NCI-H524 (cell line): ENCODE data around the gene OARD1.

Experiments used
- DNase-seq, 2 experiments: peaks; one replicate each; lab custom pipeline; 2025; lab: John Stamatoyannopoulos, UW

The OARD1 gene

DNA sequence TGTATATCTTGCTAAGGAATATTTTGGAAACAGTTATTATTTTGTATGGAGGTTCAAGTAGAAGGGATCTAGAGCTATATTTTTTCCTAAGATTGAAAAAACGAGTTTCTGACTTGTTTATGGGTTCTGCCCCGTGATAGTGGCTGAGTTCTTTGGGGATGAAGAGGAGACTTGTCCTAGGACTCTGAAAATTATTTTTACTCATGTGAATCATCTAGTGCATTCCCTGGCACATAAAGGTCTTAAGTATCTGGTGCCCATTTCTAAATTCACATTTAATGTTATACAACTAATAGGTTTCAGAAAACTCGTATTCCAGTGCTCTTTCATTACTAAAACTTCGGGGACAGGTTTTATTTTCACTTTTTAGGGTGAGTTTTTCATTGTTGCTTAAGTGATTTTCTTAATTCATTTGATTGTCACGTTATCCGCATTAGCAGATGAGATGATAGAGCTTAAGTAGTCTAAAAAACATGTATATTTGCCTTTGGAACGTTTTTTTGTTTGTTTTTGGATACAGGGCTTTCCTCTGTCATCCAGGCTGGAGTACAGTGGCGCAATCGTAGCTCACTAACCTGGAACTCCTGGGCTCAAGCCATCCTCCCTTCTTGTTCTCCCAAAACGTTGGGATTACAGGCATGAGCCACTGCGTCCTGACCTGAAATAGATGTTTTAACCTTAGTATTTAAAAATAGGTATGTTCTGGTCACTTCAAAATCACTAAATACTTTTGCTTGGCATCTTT is 2.7 kb upstream of the OARD1 start:
- DNase-seq: no peak

DNA sequence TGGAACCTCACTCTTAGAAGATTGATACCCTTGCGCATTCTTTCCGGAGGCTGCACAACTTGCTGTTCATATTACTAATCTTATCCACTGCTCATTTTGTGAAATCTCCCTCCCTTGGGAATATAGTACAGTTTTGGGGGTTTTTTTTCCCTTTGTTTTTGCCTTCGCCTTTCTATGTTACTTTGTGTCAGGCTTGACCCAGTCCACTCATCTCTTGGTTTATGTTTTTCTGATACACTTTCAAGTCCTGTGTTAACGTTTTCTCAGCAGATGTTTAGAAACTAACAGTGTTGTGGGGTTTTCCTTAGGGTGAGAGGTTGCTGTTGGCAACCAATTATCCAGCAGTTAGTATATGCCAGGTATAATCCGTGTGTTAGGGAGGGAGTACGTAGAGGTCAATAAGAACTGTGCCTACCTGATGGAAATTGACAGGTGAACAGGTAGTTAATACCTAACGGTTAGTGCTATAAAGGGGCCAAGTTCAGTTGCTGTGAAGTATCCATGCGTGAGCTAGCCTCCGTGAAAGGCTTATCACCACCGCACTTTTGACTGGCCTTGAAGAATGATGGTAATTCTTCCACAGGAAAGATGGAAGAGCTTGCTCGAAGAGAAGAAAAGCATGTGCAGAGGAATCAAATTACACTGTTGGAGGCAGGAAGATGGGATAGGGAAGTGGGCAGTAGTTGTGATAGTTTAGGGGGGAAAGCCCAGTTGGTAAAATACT is 2.0 kb upstream of the OARD1 start:
- DNase-seq: peak in 1 of 2 experiments; percentile 56

DNA sequence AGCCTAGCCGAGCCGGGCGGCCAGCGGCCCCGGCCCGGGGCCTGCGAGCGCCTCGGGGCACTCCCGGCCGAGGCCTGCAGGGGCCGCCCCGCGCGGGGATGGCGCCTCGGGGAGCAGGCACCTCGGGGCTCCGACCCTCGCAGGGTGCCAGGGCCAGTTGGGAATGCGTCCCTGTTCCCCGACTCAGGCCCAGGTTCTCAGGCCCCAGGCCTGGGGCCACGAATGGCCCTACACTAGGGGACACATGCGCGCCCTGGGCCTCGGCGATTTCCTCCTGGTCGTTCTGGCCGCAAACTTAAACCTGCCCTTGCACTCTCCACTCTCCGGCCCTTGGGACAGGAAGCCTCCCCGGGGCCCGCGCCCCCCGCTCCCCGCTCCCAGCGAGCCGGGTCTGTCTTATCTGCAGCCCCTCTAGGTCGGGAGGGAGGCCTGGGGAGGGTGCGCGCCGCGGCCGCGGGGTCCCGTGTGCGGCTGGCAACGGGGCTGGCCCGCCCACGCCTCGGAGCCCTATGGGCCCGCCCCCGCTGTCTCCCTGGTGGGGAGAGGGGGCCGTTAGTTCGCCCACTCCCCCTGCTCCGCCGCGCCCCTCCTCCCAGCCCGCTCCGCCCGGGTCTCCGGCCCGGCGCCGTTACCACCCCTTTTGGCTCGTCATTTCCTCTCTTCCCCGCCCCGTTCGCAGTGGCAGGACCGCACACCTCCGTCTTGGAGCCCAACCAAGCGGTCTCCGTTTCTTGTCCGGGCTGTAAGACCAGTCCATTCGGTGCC is 1.2 kb upstream of the OARD1 start:
- peak; percentile 75 to 79 for DNase-seq

DNA sequence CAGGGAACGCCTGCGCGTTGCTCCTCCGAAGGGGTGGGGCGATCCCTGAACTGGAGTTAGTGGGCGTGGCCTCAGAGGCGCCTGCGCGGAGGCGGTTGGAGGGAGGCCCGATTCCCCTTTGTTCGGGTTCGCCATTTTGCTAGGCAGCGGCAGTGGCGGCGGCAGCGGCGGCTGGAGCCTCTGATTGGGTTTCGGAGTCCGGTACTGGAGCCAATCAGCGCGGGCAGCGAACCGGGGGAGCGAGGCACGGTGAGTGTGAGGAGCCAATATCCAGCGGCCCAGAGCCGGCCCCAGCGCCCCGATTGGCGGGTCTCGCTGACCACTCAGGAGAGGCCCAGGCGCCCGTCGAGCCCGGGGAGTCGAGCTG is 663 bp upstream of the OARD1 start, which contains the start of gene NFYA:
Gene NFYA, plus strand, starts transcription at position 139 of the 367 bp plus-strand sequence. CDS start 6,116 bp downstream, outside the sequence.
- no peak for DNase-seq

DNA sequence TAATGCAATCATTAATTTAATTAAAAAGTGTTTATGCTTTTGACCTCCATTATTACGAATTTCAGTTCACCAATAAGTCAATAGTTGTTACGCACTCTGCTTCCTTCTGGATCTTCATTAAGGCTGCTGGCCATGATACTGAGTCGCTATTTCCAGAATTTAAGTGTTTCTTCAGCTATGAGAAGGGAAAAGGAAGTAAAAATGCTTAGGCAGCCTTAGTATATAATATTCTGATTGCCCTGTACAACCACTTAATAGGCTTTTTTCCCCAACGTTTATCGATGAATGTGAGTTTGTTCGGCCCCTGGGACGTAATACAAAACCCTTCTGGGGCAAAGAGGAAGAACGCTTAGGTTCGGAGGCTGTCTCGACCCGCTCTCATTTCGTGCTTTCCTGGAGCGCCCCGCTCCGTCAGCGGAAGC is 644 bp downstream of the OARD1 start:
- DNase-seq: no peak

DNA sequence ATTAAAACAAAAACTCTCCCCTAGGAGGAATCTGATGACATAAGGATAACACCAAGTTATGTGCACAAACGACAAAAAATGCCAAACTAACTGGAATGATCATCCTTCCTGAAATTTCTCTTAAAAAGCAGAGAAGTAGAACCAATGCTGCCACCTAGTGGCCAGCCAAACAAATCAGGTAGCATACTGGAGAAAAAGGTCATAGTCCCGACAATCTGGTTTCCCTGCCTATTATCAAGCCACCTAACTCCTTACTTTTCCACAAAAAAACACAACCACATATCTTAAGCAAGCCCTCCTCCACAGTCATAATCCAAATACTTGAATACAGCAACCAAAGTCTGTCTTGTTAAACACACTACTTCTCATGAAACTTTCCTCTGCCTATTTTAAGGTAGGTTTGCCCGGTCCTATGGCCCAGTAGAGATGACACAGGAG is 5.3 kb downstream of the OARD1 start:
- DNase-seq: peak; percentile 46 to 72

DNA sequence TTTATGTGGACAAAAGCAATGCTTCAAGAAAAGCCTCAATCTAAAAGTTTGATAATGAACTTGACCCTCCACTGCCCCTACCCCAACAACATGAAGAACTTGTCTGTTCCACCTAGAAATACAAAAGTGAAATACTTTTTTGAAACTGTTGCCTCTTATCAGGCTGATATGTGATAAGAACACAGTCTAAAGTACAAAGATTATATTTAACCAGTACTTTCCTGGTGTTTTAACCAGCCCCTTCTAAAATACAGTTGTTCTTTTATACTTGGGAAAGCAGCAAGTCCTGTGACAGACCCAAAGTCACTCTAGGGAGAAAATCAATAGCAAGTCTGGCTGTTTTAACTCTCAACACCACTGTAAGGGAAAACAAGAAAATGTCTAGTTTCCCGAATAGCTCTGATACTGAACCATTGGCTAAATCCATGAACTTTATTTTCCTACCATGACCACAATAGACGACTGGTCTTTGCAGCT is 6.6 kb downstream of the OARD1 start:
- DNase-seq: no peak

DNA sequence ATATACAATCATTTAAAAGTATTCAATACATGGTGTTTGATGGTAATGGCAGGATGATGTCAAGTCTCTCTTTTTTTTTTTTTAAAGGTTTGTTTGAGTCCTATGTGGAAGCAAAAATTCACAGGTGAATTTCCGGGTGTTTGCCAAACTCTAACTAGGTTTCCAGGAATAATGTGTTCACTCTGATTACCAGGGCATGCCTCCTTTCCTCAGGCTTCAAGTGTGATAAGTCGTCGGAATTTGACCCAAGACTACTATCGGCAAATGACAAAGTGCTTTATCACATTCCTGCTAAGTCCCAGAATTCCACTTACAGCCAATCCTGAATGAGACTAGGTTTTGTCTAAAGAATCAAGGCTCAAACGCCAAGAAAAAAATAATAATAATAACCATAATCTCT is 7.3 kb downstream of the OARD1 start:
- DNase-seq: no peak

DNA sequence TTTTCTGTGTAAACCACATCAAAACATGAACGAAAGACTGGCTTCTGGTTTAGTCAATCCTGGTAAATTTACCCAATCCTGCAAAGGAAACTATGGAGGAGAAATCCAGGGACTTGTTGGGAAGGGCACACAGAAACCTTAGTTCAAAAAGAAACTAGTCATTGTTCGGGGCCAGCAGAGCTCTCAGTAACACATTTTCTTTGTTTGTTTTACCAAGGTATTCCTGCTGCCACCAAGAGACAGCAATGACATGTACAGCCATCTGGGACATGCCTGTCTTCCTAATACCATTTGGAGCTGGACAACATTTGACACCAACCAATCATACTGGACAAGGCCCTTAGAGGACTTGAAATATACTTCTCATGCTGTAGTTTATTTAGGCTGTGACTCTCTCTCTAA is 8.3 kb downstream of the OARD1 start:
- peak in 1 of 2 experiments; percentile 10 for DNase-seq

DNA sequence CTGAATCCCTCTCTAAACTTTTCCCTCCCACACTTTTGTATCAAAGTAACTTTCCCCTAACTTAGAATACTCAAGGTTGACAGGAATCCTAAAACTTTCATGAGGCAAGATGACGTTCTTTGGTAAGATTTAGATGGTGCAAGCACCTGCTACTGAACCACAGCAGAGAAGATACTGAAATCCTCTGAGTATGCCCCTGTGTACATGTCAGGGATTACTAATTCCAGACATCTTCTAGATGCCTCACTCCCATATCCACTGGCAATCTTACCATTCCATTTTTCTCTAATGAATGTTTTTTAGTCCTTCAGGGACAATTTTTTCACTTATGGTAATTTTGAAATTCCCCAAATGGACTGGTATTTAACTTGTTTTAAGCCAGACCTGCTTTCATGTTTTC is 10.1 kb downstream of the OARD1 start:
- no peak for DNase-seq

DNA sequence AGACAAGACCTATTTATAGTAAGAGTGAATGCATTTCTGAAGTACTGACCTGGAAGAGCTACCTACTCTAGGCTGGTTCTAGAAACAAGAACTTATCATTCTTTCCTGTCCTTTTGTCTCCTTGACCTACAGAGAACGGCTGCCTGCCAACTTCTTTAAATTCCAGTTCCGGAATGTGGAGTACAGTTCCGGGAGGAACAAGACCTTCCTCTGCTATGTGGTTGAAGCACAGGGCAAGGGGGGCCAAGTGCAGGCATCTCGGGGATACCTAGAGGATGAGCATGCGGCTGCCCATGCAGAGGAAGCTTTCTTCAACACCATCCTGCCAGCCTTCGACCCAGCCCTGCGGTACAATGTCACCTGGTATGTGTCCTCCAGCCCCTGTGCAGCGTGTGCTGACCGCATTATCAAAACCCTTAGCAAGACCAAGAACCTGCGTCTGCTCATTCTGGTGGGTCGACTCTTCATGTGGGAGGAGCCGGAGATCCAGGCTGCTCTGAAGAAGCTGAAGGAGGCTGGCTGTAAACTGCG is 10.9 kb downstream of the OARD1 start:
- DNase-seq: no peak

DNA sequence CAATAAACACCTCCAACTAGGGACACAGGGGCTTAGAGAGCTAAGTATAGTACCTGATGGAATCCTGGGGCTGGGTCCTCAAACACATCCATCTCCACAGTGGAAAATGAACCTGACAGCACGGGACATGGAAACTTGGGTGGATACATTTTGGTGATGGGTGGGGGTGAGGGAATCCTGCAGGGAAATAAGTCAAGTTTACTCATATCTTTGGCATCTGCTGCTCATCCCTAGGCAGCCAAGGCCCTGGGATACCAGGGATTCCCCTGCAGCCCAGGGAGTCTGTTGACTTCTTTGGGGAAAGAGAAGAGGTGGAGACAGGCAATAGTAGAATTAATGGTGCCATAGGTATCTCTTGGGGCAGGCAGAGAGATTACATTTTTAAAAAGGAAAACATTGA is 12.6 kb downstream of the OARD1 start:
- DNase-seq: no peak

DNA sequence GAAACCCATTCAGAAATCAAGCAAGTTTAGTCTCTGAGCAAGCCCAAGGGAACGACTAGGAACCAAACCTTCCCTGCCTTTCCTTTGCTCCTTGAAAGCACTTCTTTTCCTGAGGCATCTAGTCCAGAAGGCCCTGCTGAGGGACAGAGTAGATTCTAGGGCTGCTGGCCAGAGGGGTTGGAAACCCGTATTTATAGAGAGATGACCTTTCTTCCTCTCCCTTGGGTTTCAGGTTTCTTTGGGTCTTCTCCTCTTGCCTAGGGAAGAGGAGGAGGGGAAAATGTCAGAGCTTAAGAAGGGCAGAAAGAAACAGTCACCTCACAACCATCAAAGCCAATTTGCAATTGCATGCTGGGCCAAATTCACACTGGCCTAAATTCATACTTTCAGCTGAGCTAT is 13.4 kb downstream of the OARD1 start:
- DNase-seq: no peak

DNA sequence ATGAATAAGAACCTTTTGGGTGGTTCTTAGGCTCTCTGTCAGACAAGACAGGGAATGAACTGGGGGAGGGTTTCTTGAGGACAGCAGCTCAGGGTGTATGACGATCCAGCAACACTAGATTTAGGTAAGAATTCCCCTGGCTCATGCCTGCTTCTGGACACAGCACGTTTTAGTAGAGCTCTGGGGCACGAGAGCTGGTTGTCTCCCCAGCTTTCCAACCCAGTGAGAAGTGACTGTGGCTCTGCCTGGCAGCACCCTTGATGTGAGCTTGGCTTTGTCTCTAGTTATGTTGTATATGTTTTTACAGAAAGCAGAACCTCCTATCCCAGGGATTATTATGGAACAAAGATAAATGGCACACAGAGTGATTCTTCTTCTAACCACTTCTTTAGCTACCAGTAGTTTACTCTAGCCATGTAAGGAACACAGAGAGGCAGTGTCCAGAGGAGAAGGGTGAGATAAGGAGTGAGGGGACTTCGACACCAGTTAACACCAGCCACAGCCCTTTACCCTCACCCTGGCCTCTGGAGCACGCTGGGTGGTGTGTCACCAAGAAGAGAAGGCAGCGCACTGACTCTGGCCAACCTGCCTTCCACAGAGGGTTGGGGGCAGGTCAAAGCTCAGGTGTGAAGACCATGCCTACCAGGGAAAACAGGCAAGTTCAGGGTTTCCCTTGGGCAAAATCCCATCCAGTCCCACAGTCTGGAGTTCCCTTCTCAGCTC is 15.2 kb downstream of the OARD1 start:
- no peak for DNase-seq

DNA sequence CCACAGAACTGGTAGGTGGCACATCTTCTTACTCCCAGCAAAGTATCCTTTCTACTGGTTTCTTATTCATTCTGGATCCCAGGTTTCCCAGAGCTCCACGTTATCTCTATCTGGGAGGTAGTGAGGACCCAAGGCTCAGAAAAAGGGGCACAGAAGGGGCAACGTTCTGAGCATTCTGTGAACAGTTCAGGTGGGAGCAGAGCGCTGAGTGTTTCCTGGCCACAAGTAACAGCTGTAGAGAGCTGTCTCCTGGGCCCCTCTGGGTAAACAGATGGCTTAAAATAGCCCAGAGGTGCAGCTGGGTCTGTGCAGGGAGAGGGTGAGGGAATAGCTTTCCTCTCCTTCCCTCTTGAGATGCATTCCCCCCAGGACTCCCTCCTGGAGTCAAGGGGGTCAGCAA is 17.0 kb downstream of the OARD1 start:
- DNase-seq: peak; percentile 55 to 87

DNA sequence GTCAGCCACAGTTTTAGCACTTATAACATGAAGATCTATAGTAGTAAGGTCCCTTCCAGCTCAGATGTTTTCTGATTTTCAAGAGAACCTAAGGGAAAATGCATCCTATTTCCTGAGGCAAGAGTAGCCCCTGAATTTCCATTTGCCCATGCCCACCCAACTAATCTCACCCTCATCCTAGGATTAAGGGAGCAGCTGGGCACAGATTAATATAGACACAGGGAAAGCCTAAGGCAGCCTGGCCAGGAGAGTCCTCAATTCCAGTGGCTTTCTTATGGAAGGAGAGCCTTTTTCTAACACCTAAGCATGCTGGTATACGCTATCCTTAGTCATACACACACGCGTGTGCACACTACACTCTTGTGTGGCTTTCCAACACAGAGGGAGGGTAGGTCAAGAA is 17.6 kb downstream of the OARD1 start:
- peak; percentile 31 to 82 for DNase-seq

DNA sequence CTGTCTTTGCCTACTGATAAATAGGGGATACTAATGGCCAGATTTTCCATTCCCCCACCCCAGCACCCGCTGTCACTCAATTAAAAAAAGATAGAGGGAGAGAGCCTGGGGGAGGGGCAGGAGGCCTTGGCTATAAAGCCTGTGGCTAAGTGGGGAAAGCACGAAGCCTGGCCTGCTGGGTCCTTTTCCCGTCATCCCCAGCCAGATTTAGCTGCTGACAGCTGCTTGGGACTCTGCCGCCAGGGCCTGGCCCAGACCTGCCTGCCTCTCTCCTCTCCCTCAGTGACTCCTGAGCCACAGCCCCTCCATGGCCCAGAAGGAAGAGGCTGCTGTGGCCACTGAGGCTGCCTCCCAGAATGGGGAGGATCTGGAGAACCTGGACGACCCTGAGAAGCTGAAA is 19.1 kb downstream of the OARD1 start, which contains the start of gene APOBEC2:
Gene APOBEC2, plus strand, starts transcription at position 162 of the 400 bp plus-strand sequence. Its CDS starts 146 bp downstream, at position 308.
- peak; percentile 67 to 90 for DNase-seq

DNA sequence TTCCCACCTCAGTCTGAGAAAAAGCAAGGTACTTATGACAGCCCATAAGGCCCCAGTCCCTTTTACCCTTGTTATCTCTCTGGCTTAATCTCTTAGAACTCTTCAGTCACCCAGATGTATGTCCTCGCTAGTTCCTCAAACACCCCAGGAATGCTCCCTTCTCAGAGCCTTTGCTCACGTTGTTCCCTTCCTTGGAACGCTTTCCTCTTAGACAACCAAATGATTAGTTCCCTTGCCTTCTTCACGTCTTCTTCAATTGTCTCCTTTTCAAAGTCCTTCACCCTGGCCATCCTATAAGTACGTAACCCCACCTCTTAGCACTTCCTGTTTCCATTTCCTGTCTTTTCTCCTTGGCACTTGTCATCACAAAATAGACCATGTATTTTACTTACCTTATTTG is 20.3 kb downstream of the OARD1 start:
- DNase-seq: no peak

DNA sequence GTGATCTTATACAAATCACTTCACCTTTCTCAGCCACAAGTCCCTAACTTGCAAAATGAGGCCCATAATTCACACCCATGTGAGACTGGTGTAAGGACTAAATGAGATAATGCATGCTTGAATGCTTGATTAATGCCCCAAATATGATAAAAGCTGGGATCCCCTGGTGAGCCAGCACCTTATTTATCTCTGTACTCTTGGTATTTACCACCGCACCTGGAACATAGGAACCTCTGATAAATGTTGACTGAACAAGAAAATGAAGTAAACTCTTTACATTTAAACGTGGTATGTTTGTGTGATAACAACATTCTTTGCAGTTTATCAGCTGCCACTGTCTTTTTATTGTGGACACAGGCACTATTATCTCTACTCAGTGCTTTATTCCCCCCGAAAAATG is 21.6 kb downstream of the OARD1 start:
- DNase-seq: no peak

DNA sequence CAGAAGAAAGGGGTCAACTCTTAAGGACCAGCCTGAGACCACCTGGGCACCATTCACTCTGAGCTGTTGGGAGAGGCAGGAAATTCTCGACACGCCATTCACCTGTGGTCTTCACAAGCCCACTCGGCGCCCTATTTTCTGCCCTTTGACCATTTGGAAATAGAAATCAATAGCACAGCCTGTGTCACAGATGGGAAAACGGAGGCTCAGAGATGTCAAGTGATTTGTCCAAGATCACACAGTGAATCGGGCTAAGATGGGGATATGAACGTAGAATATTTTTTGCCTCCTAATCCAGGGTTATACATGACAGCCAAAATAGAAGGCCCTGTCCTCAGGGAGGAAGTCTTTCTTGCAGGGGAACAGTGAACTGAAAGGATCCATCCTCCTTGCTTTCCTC is 22.2 kb downstream of the OARD1 start:
- no peak for DNase-seq

DNA sequence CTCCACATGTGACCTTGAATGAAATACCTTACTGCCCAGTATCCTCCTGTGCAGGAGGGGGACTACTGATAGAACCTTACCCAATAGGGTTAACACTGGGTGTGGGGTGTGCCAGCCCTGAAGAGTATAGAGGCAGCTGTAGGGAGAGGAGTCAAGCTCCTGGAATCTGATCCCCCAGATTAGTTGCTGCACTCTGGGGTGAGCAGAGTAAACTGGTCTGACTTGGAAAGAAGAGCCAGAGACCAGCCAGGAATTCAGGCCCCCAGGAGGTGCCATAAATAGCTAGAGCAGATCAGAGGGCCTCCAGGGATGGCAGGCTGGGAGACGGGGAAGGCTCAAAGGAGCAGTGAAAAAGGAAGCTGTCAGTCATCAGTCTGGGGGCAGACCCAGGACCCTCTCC is 22.6 kb downstream of the OARD1 start:
- no peak for DNase-seq
